Thyroid gland (tissue), 4 donors: Measurements from ENCODE around the gene RHOJ.

Source experiments
- CTCF ChIP-seq, 6 experiments: fragments of 200-600 bp in 3 of 6; fragments of 450-650 bp in 3 of 6; sonication (generic) in 3 of 6; IDR thresholded peaks; one replicate each; pipeline ENCODE4 v1.5.1; 2016 to 2019; ENCODE audit warnings: antibody characterized with exemption in 6 of 6, mild to moderate bottlenecking in 2 of 6, inconsistent platforms in 1 of 6, moderate library complexity in 1 of 6
- POLR2A ChIP-seq, 2 donors: fragments of 450-650 bp; IDR thresholded peaks; one replicate each; pipeline ENCODE4 v1.6.1; 2017; ENCODE audit warnings: antibody characterized with exemption in 2 of 2, mild to moderate bottlenecking in 2 of 2, moderate library complexity in 1 of 2

- no peak for TF ChIP-seq CTCF (IDR thresholded peaks at IDR 0.05)
- no peak for TF ChIP-seq POLR2A (IDR thresholded peaks at IDR 0.05)
These were observed 13.0 kb upstream of the RHOJ start for GRCh38 chr14:63191211-63191610.
